Endothelial cell of umbilical vein (primary cell): ENCODE measurements around the gene MT2A. TPM values are rescaled to one million over a fixed set of nuclear protein-coding genes. Genes with fewer than 3 reads are reported as not detected.

ENCODE experiments used
- BruUV-seq: library from RNA; stranded (reverse); fragments of 400-500 nt; replicated peaks from 2 replicates; lab custom pipeline; 2021; lab: Mats Ljungman, UMichigan
- CTCF ChIA-PET: fragments of 300-600, 350-600 bp; sonication (Branson Sonifier 250); formaldehyde crosslinking; loops from one replicate; lab custom pipeline; 2021; ENCODE audit warnings: antibody characterized with exemption, inconsistent platforms; lab: Charles Lee
- POLR2A ChIA-PET: fragments of 300-600, 350-600 bp; sonication (Branson Sonifier 250); formaldehyde crosslinking; loops from one replicate; lab custom pipeline; 2021; ENCODE audit warnings: antibody characterized with exemption, inconsistent platforms; lab: Charles Lee
- DNase-seq: peaks from one replicate; pipeline ENCODE4 v3.0.0-alpha.2; 2011; ENCODE audit warnings: low read depth, low spot score
- FAIRE-seq: peaks from 2 replicates; lab custom pipeline; 2011; peaks lifted over from hg19 to GRCh38; lab: Jason Lieb, UNC
- H2AFZ ChIP-seq: 2 replicates; pipeline ENCODE4 v1.6.0; 2012; ENCODE audit warnings: low read depth, low read length, control low read depth, inconsistent platforms
- H3K27ac ChIP-seq: 2 replicates; pipeline ENCODE4 v1.5.1; 2011; ENCODE audit warnings: low read depth, mild to moderate bottlenecking, control low read depth, low read length, moderate library complexity; ENCODE audit not compliant: insufficient read depth
- H3K27me3 ChIP-seq, 2 experiments: 2 replicates each; pipeline versions ENCODE4 v1.6.0 to v1.6.1; 2011; ENCODE audit warnings: low read length in 2 of 2, mixed read lengths in 1 of 2; ENCODE audit not compliant: control insufficient read depth in 2 of 2, insufficient read depth in 2 of 2
- H3K36me3 ChIP-seq, 2 experiments: 2 replicates in 1 of 2; 3 replicates in 1 of 2; pipeline ENCODE4 v1.5.1; 2011; ENCODE audit warnings: low read length in 2 of 2, mild to moderate bottlenecking in 1 of 2, moderate library complexity in 1 of 2; ENCODE audit not compliant: control insufficient read depth in 2 of 2, insufficient read depth in 2 of 2; ENCODE audit errors: extremely low read depth in 1 of 2
- H3K4me1 ChIP-seq: 3 replicates; pipeline ENCODE4 v1.5.1; 2011; ENCODE audit warnings: mild to moderate bottlenecking, low read length; ENCODE audit not compliant: control insufficient read depth, insufficient read depth; ENCODE audit errors: extremely low read depth
- H3K4me2 ChIP-seq: 2 replicates; pipeline ENCODE4 v1.6.1; 2011; ENCODE audit warnings: low read length, control low read depth, mixed read lengths; ENCODE audit not compliant: insufficient read depth
- H3K4me3 ChIP-seq, 3 experiments: fragments of 200-600 bp in 1 of 3; sonication (generic), shearing (Covaris generic) in 1 of 3; replicated peaks in 1 of 3; 2 replicates each; pipeline ENCODE4 v1.5.1; 2011 to 2016; ENCODE audit warnings: control low read depth in 3 of 3, low read length in 3 of 3, mild to moderate bottlenecking in 2 of 3, inconsistent platforms in 1 of 3, low read depth in 1 of 3, moderate library complexity in 1 of 3; ENCODE audit not compliant: insufficient read depth in 1 of 3
- H3K79me2 ChIP-seq: 2 replicates; pipeline ENCODE4 v1.6.0; 2012; ENCODE audit warnings: low read length, inconsistent platforms; ENCODE audit not compliant: control insufficient read depth, insufficient read depth
- H3K9ac ChIP-seq: replicated peaks from 2 replicates; pipeline ENCODE3; 2011; ENCODE audit warnings: low read length, control low read depth; ENCODE audit not compliant: insufficient read depth; ENCODE audit errors: extremely low read depth
- H3K9me1 ChIP-seq: replicated peaks from 3 replicates; pipeline ENCODE4 v1.6.0; 2011; ENCODE audit warnings: mild to moderate bottlenecking, low read length; ENCODE audit not compliant: control insufficient read depth, insufficient read depth; ENCODE audit errors: extremely low read depth
- H3K9me3 ChIP-seq: replicated peaks from 2 replicates; pipeline ENCODE4 v1.5.1; 2012; ENCODE audit warnings: low read length, inconsistent platforms; ENCODE audit not compliant: control insufficient read depth, insufficient read depth
- H4K20me1 ChIP-seq: replicated peaks from 2 replicates; pipeline ENCODE3; 2011; ENCODE audit warnings: mild to moderate bottlenecking, low read length; ENCODE audit not compliant: control insufficient read depth, insufficient read depth; ENCODE audit errors: extremely low read depth
- EZH2 ChIP-seq: IDR thresholded peaks from 2 replicates; pipeline ENCODE4 v1.6.1; 2012; ENCODE audit warnings: borderline replicate concordance, low read depth, mild to moderate bottlenecking, moderate library complexity, low read length, inconsistent platforms; ENCODE audit not compliant: severe bottlenecking
- FOS ChIP-seq: IDR thresholded peaks from 2 replicates; pipeline ENCODE4 v1.6.1; 2011; ENCODE audit warnings: mild to moderate bottlenecking, low read length, moderate library complexity, borderline replicate concordance; ENCODE audit not compliant: insufficient read depth
- GATA2 ChIP-seq: IDR thresholded peaks from 2 replicates; pipeline ENCODE4 v1.7.0; 2011; ENCODE audit warnings: low read depth, mild to moderate bottlenecking, moderate library complexity, mixed read lengths, low read length; ENCODE audit not compliant: insufficient read length, insufficient read depth
- JUN ChIP-seq: IDR thresholded peaks from 2 replicates; pipeline ENCODE4 v1.6.1; 2011; ENCODE audit warnings: borderline replicate concordance, low read depth; ENCODE audit not compliant: insufficient read length, insufficient read depth
- MYC ChIP-seq: IDR thresholded peaks from one replicate; pipeline ENCODE4 v1.6.1; 2011; ENCODE audit warnings: mild to moderate bottlenecking, low read depth, low read length
- POLR2A ChIP-seq: IDR thresholded peaks from 2 replicates; pipeline ENCODE4 v1.6.1; 2012; ENCODE audit warnings: low read depth, mild to moderate bottlenecking, control low read depth, low read length
- POLR2AphosphoS5 ChIP-seq: IDR thresholded peaks from 2 replicates; pipeline ENCODE4 v1.6.1; 2012; ENCODE audit warnings: low read depth, mild to moderate bottlenecking, control low read depth, low read length, moderate library complexity; ENCODE audit not compliant: insufficient read depth
- dilution Hi-C: fragments of 300-500 bp; cut with MboI; formaldehyde crosslinking; loops from one replicate; pipeline ENCODE4 v1.15.0; 2019; ENCODE audit warnings: low sequenced_read_pairs; ENCODE audit not compliant: extremely low pct_ligation_motif_present
- intact Hi-C: fragments of 100-400 bp; cut with micrococcal nuclease; formaldehyde crosslinking; loops from one replicate; pipeline ENCODE4 v1.10.0; 2022
- polyA plus RNA-seq, 4 experiments: library from polyadenylated mRNA; depleted of rRNA in 3 of 4; stranded (reverse) in 3 of 4; unstranded in 1 of 4; fragments of >200 nt; gene quantifications; 2 replicates each; pipeline versions ENCODE4 v1.2.1 to v1.2.3, GENCODE V29; 2011 to 2012; ENCODE audit warnings: missing spikeins in 1 of 4
- total RNA-seq: library from RNA; stranded (reverse); gene quantifications from 2 replicates; pipeline ENCODE4 v1.2.3, GENCODE V29; 2021
- TF ChIP-seq, protein P1 (sequence below): IDR thresholded peaks from 2 replicates; pipeline ENCODE4 v1.6.1; 2011; ENCODE audit not compliant: insufficient read depth, insufficient read length
- TF ChIP-seq, protein P2 (sequence below), 2 donors: IDR thresholded peaks; 1 replicate in 1 of 2; 2 replicates in 1 of 2; pipeline ENCODE4 v1.5.1; 2011; ENCODE audit warnings: low read length in 2 of 2, mild to moderate bottlenecking in 2 of 2, moderate library complexity in 2 of 2, control low read depth in 1 of 2, inconsistent platforms in 1 of 2, low read depth in 1 of 2; ENCODE audit not compliant: insufficient read depth in 1 of 2; ENCODE audit errors: extremely low read depth in 1 of 2

MT2A gene
- total and polyA plus RNA-seq, 2 donors (not counting 3 experiments of a cell fraction or from before 2014, with no cell fraction given): 276 to 1,337 TPM

DNA sequence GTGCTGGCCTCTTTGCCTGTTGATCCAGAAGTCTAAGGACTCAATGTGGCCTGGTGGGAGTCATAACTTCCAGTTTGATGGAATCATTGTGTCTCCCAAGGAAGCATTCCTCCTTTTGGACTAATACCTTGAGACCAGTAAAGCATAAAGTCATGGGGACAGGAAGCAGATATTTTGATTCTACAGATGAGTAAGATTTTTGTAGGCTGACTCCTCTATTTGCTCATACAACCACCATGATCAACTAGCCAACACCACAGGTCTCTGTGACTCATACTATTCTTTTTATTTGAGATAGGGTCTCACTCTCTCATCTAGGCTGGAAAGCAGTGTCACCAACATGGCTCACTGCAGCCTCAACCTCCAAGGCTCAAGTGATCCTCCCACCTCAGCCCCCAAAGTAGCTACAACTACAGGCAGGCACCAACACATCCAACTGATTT is 6.2 kb downstream of the MT2A start:
- Histone ChIP-seq H3K9me3 (no peaks in the 10 kb centered on the region), H3K36me3 (no peaks in the 10 kb centered on the region), H3K4me3 (no peak overlapping the region), H3K9ac (peak overlapping the region; percentile 6), H3K4me2 (peak overlapping the region; percentile 74), H2AFZ (no peak overlapping the region), H3K27me3 (no peaks in the 10 kb centered on the region), H4K20me1 (no peaks in the 10 kb centered on the region), H3K9me1 (no peaks in the 10 kb centered on the region), H3K79me2 (peaks cover 18% of the 10 kb centered on the region), H3K4me1 (peaks cover 77% of the 10 kb centered on the region), H3K27ac (peak overlapping the region; percentile 80)
- ChIA-PET CTCF (interaction anchor here (0.7 to 2.0 kb wide), 3 partner anchors 11 to 88 kb away, joined by 3 to 6 read pairs (median 4); no protein-coding TSS in a partner anchor), POLR2A (interaction anchor here (1.5 kb wide), 1 partner anchor 11 kb away, joined by 4 read pairs; the partner anchor contains the start of gene MT1E)
- TF ChIP-seq MYC: no peak
- TF ChIP-seq, protein P1, sequence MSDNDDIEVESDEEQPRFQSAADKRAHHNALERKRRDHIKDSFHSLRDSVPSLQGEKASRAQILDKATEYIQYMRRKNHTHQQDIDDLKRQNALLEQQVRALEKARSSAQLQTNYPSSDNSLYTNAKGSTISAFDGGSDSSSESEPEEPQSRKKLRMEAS: no peak
- peak; percentile 92 for TF ChIP-seq FOS
- TF ChIP-seq JUN: peak; percentile 60
- TF ChIP-seq POLR2AphosphoS5: peak; percentile 72
- TF ChIP-seq EZH2: no peak
- TF ChIP-seq POLR2A: no peak
- TF ChIP-seq, protein P2, sequence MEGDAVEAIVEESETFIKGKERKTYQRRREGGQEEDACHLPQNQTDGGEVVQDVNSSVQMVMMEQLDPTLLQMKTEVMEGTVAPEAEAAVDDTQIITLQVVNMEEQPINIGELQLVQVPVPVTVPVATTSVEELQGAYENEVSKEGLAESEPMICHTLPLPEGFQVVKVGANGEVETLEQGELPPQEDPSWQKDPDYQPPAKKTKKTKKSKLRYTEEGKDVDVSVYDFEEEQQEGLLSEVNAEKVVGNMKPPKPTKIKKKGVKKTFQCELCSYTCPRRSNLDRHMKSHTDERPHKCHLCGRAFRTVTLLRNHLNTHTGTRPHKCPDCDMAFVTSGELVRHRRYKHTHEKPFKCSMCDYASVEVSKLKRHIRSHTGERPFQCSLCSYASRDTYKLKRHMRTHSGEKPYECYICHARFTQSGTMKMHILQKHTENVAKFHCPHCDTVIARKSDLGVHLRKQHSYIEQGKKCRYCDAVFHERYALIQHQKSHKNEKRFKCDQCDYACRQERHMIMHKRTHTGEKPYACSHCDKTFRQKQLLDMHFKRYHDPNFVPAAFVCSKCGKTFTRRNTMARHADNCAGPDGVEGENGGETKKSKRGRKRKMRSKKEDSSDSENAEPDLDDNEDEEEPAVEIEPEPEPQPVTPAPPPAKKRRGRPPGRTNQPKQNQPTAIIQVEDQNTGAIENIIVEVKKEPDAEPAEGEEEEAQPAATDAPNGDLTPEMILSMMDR (IDR thresholded peaks at IDR 0.05; ENCODE audit: extremely low read depth in 1 of 2, insufficient read depth in 1 of 2, low read depth in 1 of 2, low read length in 2 of 2): no peak
- peak; percentile 56 for TF ChIP-seq GATA2
- dilution Hi-C loops: no loop called here
- no TSS peak for BruUV-seq
- DNase-seq: peak; percentile 57
- FAIRE-seq: peak; percentile 78
- intact Hi-C loops: no loop called here
